AG10803 (cell line): ENCODE results near the gene HEXIM1.

Experiments used
- DNase-seq: peaks from one replicate; pipeline ENCODE4 v3.0.0; 2010; ENCODE audit warnings: low read depth
- H3K4me3 ChIP-seq: 2 replicates; pipeline ENCODE4 v1.5.1; 2011; ENCODE audit warnings: mild to moderate bottlenecking, low read length, control low read depth
- CTCF ChIP-seq: conservative IDR thresholded peaks from 2 replicates; pipeline ENCODE4 v1.5.1; 2011; ENCODE audit warnings: mild to moderate bottlenecking, low read length, control low read depth, inconsistent platforms

The HEXIM1 gene

GRCh38 chr17:45197555-45198334 lies 49.5 kb downstream of the HEXIM1 start:
- DNase-seq: peak; percentile 83
- no peak overlapping the region; the same call in 1 of the 2 replicates for H3K4me3 ChIP-seq

DNA sequence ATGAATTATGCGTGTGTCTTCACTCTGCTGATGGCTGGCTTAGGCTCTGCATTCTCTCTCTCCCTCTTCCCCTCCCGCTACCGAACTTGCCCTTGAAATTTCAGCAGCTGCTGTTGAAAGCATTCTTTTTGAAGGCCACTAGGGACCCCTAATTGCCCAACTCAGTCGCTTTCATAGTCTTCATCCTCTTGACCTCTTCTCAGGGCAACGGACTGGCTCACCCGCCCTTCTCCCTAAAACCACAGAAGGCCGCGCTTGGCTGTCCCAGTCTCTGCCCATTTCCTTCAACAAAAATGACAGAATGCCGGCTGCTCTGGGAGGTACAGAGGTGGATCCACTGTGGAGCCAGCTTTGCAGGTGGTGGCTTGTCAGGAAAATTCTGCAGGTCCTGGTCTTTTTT lies 52.4 kb downstream of the HEXIM1 start:
- no peak overlapping the region for H3K4me3 ChIP-seq
- no peak for TF ChIP-seq CTCF
- DNase-seq: peak; percentile 20

More at GRCh38 chr17:45197555-45198334, 49.5 kb downstream of the HEXIM1 start:
- peak; percentile 94 for TF ChIP-seq CTCF

- TF ChIP-seq CTCF: no peak
- DNase-seq: no peak
- H3K4me3 ChIP-seq: no peak overlapping the region
Observed at GRCh38 chr17:45201457-45201856, 53.2 kb downstream of the HEXIM1 start.
